H7 (cell line): ENCODE results near the gene PTCH1. TPM values are rescaled to one million over a fixed set of nuclear protein-coding genes. Genes with fewer than 3 reads are reported as not detected.

ENCODE experiments used
- DNase-seq: peaks from one replicate; pipeline ENCODE4 v3.0.0; 2012
- H3K27me3 ChIP-seq: 2 replicates; pipeline ENCODE4 v1.6.0; 2011; ENCODE audit warnings: mild to moderate bottlenecking, low read length; ENCODE audit not compliant: control insufficient read depth, insufficient read depth
- H3K36me3 ChIP-seq: replicated peaks from 2 replicates; pipeline ENCODE4 v1.5.1; 2011; ENCODE audit warnings: low read length; ENCODE audit not compliant: control insufficient read depth, insufficient read depth
- H3K4me3 ChIP-seq: 2 replicates; pipeline ENCODE4 v1.5.1; 2011; ENCODE audit warnings: low read depth, mild to moderate bottlenecking, control low read depth, low read length, moderate library complexity; ENCODE audit not compliant: insufficient read depth
- total RNA-seq: library from RNA; depleted of rRNA; stranded (reverse); fragments of >200 nt; shearing (Covaris generic); gene quantifications from 2 replicates; pipeline ENCODE4 v1.2.3, GENCODE V29; 2014

Gene PTCH1
- total RNA-seq, 1 experiment from 2014 or later: 14.0 TPM

GRCh38 chr9:95497772-95498171, 19.0 kb downstream of the PTCH1 start:
- Histone ChIP-seq H3K27me3 (no peaks in the 10 kb centered on the region), H3K4me3 (no peak overlapping the region), H3K36me3 (peaks cover 2% of the 10 kb centered on the region; the same call in 1 of the 2 replicates)
- no peak for DNase-seq

- Histone ChIP-seq H3K27me3 (no peaks in the 10 kb centered on the region), H3K36me3 (peaks cover 2% of the 10 kb centered on the region; the same call in 1 of the 2 replicates), H3K4me3 (no peak overlapping the region)
- no peak for DNase-seq
Observed at GRCh38 chr9:95496687-95497086, 20.1 kb downstream of the PTCH1 start.

- Histone ChIP-seq H3K36me3 (peaks cover 2% of the 10 kb centered on the region; the same call in 1 of the 2 replicates), H3K27me3 (no peaks in the 10 kb centered on the region), H3K4me3 (no peak overlapping the region)
- DNase-seq: no peak
Observed at GRCh38 chr9:95495961-95496360, 20.8 kb downstream of the PTCH1 start.

GRCh38 chr9:95495529-95495928, 21.2 kb downstream of the PTCH1 start:
- Histone ChIP-seq H3K36me3 (peaks cover 2% of the 10 kb centered on the region; the same call in 1 of the 2 replicates), H3K27me3 (no peaks in the 10 kb centered on the region), H3K4me3 (no peak overlapping the region)
- DNase-seq: no peak

- Histone ChIP-seq H3K27me3 (no peaks in the 10 kb centered on the region), H3K36me3 (peaks cover 2% of the 10 kb centered on the region; the same call in 1 of the 2 replicates), H3K4me3 (no peak overlapping the region)
- DNase-seq: peak; percentile 52
Observed at GRCh38 chr9:95494416-95495371, 22.1 kb downstream of the PTCH1 start.

GRCh38 chr9:95494022-95494415, 22.8 kb downstream of the PTCH1 start:
- H3K4me3 ChIP-seq: no peak overlapping the region
- no peak for DNase-seq

GRCh38 chr9:95493402-95493801, 23.4 kb downstream of the PTCH1 start:
- DNase-seq: no peak
- Histone ChIP-seq H3K36me3 (no peaks in the 10 kb centered on the region), H3K27me3 (no peaks in the 10 kb centered on the region)

More at GRCh38 chr9:95494022-95494415, 22.8 kb downstream of the PTCH1 start:
- H3K36me3 ChIP-seq: peaks cover 2% of the 10 kb centered on the region; the same call in 1 of the 2 replicates
- no peaks in the 10 kb centered on the region for H3K27me3 ChIP-seq

GRCh38 chr9:95491543-95492320, 25.0 kb downstream of the PTCH1 start:
- Histone ChIP-seq H3K27me3 (no peaks in the 10 kb centered on the region), H3K36me3 (no peaks in the 10 kb centered on the region), H3K4me3 (no peak overlapping the region)
- no peak for DNase-seq

More at GRCh38 chr9:95493402-95493801, 23.4 kb downstream of the PTCH1 start:
- no peak overlapping the region for H3K4me3 ChIP-seq

- no peak overlapping the region for H3K4me3 ChIP-seq
- no peak for DNase-seq
- H3K27me3 ChIP-seq: no peaks in the 10 kb centered on the region
- no peaks in the 10 kb centered on the region for H3K36me3 ChIP-seq
Observed at GRCh38 chr9:95488954-95489353, 27.8 kb downstream of the PTCH1 start.

- no peaks in the 10 kb centered on the region for H3K27me3 ChIP-seq
- H3K36me3 ChIP-seq: no peaks in the 10 kb centered on the region
- no peak for DNase-seq
- no peak overlapping the region for H3K4me3 ChIP-seq
Observed at GRCh38 chr9:95486318-95486717, 30.5 kb downstream of the PTCH1 start.

- Histone ChIP-seq H3K36me3 (0 out of 2 replicates have a peak, but pooled peaks cover 1% of the 10 kb centered on the region), H3K27me3 (no peaks in the 10 kb centered on the region), H3K4me3 (no peak overlapping the region)
- DNase-seq: no peak
Observed at GRCh38 chr9:95484225-95484624, 32.5 kb downstream of the PTCH1 start.

GRCh38 chr9:95483431-95483830, 33.3 kb downstream of the PTCH1 start:
- H3K4me3 ChIP-seq: no peak overlapping the region
- H3K27me3 ChIP-seq: no peaks in the 10 kb centered on the region
- DNase-seq: no peak
- H3K36me3 ChIP-seq: peaks cover 2% of the 10 kb centered on the region; the same call in 1 of the 2 replicates

- H3K27me3 ChIP-seq: no peaks in the 10 kb centered on the region
- no peak for DNase-seq
- H3K4me3 ChIP-seq: no peak overlapping the region
- H3K36me3 ChIP-seq: peaks cover 2% of the 10 kb centered on the region
Observed at GRCh38 chr9:95482621-95483020, 34.1 kb downstream of the PTCH1 start.

- no peak overlapping the region for H3K4me3 ChIP-seq
Observed at GRCh38 chr9:95481000-95481399, 35.8 kb downstream of the PTCH1 start.

More at GRCh38 chr9:95481000-95481399, 35.8 kb downstream of the PTCH1 start:
- Histone ChIP-seq H3K36me3 (peaks cover 9% of the 10 kb centered on the region), H3K27me3 (no peaks in the 10 kb centered on the region)
- DNase-seq: no peak
